Stimulated activated CD4-positive, alpha-beta T cell treated with anti-CD3 and anti-CD28 coated beads, Interleukin-2, amount 100 ng/mL, for 48 hours (primary cell): ENCODE measurements around the gene CMTM8.
"Not testable (repeated sequence)": the region's sequence is repeated elsewhere in the genome, so short reads cannot be mapped to it uniquely, and the experiment has no call there.

ENCODE experiments used
- DNase-seq, 2 donors: peaks; one replicate each; pipeline ENCODE4 v3.0.0-alpha.2; 2020

CMTM8 gene, protein sequence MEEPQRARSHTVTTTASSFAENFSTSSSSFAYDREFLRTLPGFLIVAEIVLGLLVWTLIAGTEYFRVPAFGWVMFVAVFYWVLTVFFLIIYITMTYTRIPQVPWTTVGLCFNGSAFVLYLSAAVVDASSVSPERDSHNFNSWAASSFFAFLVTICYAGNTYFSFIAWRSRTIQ

DNA sequence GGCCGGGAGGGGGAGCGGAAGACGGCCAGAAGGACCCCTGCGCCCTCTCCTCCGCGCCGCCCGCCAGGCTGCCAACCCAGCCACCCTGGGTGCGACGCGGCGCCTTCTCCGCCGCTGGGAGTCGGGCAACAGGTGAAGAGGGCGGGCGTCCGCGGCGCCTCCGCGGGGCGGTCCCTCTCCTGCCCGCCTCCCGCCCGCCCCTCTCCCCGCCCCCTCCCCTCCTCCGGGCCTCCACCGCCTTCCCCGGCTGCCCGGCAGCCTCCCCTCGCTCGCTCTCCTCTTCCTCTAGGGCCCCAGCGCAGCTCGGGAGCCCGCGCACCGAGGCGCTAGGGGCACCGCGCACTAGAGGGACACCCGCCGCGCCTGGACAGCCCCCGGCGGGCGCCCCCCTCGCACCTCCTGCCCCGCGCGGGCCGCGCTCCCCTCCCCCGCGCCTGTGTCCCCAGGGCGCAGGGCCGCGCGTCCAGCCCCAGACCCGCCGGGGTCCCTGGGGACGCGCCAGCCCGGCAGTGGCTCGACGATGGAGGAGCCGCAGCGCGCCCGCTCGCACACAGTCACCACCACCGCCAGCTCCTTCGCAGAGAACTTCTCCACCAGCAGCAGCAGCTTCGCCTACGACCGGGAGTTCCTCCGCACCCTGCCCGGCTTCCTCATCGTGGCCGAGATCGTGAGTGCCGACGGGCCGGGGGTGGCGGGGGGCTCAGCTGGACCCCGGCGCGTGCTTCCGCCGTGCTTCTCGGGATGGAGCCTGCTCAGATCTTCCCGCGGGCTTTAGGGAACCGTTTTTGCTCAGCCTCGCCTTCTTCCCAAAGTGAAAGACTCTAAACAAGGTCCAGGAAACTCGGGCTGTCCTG, at the start of gene CMTM8:
Gene CMTM8 (plus strand): TSS at position 228 of the 854 bp plus-strand sequence. CDS start 293 bp downstream, at position 521.
- DNase-seq, result peak; percentile 46 to 56

DNA sequence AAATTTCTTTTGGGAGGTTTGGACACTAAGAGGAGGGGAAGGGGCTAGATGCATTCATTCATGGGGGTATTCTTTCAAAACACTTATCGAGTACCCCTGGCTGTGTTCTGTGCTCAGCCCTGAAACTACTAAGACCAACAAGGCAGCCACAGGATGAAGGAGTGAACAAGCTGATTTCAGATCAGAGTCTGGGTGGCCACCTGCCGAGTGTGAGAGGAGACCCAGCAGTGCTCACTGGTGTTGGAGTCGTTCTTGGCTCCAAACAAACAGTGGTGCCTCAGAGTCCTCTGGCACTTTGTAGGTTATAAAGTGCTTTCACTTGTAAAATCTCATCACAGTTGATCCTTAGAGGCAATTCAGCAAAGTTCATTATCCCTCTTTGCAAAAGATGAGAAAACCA, 48.8 kb upstream of the CMTM8 start:
- DNase-seq, result no peak

DNA sequence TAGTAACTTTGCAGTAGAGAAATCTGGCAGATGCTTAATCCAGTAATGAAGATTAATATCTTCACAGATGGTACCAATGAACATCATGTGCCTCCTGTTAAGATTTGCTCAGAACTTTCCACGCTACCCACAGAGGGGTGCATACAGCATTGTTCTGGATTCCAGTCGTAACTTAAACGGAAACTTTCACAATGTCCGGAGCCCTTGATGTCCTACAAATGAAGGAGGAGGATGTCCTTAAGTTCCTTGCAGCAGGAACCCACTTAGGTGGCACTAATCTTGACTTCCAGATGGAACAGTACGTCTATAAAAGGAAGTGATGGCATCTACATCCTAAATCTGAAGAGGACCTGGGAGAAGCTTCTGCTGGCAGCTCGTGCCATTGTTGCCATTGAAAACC, 47.9 kb upstream of the CMTM8 start:
- DNase-seq, result not testable (repeated sequence)

DNA sequence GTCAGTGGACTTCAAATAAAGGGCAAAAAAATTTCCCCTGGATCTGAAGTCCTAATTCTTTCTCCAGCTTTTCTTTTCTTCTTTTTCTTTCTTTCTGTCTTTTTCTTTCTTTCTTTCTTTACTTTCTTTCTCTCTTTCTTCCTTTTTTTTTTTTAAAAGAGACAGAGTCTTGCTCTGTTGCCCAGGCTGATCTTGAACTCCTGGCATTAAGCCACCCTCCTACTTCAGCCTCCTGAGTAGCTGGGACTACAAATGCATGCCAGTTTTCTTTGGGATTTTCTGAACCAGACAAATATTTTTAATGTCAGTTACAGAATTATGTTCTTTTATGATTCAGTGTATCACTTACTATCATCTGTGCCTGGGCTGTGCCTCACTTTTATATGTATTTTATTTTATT, 45.4 kb upstream of the CMTM8 start:
- no peak for DNase-seq

DNA sequence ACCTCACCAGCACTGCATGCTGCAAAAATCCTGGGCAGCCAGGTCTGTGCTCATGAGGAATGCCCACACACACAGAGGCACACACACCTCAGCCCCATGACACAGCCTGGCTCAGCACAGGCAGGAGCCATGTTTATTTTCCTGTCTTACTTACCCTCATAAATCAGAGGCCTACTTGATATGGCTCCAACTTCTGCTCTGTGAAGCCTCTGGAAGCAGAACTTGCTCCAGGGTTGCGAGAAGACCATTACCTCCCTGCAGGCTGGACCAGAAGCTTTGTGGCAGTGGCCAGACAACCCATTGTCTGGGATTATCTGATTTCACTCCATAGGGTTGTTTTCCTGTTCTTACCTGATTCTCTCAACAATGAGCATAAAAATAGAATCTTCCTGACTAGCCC, 43.8 kb upstream of the CMTM8 start:
- no peak for DNase-seq

DNA sequence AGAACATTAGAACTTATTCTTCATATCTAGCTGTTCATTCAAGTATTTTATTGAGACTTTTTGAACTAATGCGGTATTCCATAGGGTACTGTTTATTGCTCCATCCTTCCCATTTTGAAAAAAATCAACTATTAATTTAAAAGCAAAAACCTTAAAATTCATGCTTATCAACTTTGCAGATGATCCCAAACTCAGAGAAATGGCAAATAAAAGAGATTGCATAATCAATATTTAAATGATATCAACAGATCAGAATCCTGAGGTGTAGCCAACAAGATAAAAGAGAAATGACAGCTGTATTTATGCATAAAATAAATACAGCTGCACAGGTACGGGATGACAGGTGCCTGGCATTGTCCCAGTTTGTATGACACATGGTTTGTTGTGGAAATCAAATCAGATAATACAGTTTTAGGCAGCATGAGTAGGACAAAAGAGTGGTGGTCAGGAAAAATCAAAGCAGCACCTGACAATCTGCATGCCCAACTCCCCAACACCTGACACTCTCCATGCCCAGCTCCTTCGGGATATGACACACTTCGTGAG, 42.4 kb upstream of the CMTM8 start:
- no peak for DNase-seq

DNA sequence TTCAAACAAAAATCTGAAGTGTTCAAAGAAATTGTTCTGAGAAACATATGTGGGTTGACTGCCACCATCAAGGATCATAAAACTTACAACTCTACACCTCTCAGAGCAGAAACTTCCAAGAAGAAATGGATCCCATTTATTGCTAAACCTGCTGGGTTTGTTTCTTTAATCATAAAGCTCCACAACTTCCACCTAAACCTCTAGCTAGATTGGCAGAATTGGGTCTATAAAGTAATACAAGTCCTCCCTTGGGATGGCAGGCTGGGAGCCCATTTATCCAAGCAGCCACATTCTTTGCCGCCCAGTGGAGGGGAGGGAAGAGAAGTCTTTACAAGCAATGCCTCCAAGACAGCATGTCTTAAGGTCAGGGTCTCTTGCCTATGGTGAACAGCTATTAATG, 40.5 kb upstream of the CMTM8 start:
- no peak for DNase-seq

DNA sequence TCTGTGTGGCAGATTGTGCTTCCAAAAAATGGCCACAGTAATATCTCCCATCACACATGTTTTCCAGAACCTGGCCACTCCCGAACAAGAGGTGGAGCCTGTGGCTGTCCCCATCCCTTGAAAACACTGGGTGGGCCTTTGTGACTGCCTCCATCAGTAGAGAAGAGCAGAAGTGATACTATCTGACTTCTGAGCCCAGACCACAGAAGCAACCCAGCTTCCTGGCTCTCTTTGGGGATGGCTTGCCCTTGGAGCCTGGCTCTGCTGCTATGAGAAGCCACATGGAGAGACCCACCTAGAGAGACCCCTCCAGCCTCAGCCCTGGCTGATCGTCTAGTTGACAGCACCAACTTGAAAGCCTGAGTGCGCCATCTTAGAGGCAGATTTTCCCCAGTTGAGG, 39.8 kb upstream of the CMTM8 start:
- DNase-seq, result no peak

DNA sequence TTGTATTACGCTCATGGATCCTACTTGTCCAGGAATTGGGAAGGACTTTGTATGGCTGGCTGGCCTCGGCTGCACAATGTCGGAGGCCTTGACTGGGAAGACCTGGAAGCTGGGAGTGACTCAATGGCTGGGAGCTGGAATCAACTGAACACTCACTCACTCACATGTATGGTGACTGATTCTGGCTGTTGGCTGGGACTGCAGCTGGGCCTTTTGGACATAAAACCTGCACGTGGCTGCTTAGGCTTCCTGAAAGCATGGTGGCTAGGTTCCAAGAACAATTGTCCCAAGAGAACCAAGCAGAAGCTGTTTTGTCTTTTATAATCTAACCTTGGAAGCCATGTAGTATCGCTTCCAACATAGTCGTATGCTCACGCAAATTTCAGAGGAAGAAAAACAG, 38.0 kb upstream of the CMTM8 start:
- DNase-seq, result no peak

DNA sequence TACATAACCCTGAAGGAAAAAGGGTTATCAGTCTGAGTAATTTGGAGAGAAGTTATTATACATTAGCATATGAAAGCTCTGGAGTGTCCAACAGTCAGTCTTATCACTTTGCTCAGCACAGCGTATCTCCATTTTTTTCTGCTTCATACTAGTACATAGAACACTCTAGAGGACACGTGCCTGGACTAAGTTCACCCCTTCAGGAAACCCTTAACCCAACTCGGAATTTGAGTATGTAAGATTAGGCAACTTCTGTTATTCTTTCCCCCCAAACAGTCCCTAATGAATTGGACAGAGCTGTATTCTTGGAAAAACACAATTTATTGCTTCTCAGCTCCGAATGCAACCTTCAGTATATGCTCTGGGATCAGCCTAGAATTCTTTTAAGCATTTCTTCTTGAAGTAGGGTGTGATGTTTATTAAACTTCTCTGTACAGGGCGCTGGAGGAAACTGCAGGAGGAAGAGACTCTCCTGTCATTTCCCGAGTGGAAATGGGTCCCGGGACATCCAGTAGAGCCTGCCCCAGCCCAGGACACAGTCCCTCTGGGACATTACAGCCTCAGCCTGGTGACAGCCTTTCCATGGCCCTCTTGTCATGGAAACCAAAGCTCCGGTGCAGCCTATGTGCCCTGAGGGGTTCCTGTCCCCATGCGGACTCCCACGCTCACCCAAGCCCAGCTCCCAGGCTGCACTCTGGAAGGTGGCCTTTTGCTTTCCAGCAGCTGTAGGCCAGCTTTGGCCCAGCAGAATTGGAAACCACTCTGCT, 37.3 kb upstream of the CMTM8 start:
- DNase-seq, result no peak

DNA sequence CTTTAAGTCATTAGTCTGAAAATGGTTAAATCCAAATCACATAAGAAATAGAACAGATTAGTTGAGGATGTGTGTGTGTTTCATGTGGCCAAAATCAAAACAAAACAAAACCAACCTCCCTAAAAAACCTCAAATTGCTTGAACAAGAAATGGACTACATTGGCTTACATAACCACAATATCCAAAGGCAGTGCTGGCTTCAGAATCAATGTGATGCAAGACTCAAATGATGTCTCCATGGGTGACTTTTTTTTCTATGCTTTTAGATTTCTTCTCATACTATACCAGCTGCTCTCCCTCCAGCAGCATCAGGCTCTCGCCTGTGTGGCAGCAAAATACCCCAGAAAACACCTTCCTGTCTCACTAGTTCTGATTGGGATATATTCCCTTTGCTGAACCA, 36.0 kb upstream of the CMTM8 start:
- DNase-seq, result no peak

DNA sequence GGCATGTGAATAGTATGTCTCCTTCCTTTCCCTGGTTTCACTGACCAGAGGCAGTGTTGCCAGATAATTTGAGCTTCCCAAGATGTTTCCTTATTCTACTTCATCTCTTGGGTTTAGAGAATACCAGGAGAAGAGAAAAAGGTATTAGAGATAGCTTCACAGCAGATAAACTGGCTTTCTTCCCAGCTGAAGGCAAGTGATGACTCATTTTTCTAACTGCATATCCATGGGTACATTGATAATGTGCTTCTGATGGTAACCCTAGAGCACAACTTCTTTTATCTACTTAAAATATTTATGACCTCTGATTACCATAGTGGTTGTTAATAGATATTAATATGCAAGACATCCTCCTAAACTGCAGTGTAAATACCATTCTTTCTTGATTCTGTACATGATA, 34.6 kb upstream of the CMTM8 start:
- no peak for DNase-seq

DNA sequence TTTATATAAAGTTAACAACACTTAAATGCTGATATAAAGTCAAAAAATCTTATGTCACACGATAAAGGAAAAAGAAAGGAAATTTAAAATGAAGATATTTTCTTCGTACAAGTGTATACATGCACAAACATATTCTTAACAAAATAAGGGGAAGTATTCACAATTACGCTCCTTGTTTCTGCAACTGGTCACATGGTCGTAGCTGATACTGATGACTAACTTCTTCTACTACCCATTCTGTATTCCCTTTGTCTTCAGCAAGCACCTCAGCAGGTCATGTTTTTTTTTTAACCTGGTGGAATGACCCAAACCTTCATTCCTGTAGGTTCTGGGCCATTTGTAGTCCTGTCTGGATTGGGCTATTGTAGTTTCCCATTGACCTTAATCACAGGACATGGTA, 30.0 kb upstream of the CMTM8 start:
- DNase-seq, result no peak

DNA sequence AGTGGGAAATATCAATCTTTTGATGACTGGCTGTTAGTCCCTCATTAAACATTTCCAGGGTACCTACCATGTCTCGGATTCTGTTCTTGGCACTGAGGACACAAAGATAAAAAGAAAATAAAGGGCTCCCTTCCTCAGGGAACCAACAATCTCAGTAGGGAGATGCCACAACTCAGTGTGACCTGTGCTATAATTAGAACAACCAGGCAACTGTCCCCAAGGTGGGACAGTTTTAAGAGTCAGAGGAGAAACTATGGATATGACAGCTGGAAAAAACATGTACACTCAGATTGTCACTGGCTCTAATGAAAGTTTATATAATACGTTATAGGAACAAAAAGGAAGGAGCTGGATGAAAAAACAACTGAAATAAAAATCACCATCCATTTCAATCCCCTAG, 23.3 kb upstream of the CMTM8 start:
- no peak for DNase-seq

DNA sequence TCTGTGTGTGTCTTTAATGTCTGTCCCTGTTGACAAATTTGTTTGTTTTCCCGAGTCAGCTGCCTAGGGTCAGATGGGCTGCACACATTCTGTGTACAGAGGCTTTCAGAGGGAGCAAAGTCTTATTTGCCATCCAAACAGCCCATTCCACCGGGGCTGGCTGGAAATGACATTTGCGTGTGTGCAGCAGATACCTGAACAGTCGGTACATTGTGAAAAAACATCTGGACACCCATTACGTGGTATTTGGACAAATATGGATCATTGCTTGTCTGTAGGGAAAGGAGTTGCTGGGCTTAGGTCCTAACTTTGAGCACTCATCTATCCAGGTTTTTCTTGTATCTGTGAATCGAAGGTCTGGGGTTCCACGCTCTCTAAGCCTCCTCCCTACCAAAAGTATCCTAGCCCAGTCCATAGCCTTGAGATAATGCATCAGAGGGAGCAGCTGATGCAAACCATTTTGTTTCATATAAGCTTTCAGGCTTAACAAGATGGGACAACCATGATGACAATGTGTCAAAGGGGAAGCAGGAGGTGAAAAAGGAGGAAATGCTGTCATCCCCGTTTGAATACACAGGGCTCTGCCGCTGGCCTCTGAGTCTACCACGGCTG, 22.2 kb upstream of the CMTM8 start:
- no peak for DNase-seq

DNA sequence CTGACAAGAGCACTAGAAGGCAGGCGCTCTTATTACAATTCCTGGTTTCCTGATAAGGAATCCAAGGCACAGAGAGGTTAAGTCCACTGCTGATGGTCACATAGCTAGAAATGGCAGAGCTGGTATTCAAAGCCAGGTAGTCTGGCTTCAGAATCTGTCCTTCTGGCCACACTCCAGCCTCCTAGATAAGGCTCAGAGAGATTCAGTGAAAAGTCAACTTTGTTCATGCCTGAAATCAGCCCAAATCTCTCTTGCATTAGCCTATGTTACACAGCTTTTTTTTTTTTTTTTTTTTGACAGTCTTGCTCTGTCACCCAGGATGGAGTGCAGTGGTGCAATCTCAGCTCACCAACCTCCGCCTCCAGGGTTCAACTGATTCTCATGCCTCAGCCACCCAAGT, 21.1 kb upstream of the CMTM8 start:
- DNase-seq, result no peak

DNA sequence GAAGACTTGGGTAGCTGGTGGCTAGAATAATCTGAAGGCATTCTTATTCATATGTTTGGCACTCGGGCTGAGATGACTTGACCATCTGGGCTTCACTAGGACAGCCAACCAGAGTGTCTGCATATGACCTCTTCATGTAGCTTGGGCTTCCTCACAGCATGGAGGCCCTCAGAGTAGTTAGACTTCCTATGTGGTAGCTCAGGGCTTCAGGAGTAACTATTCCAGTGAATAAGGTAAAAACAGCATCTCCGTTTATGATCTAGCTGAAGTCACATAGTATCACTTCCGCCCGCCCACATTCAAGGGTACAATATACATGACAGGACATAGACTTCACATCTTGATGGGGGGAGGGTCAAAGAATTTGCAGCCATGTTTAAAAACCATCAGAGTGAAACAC, 18.9 kb upstream of the CMTM8 start:
- DNase-seq, result no peak

DNA sequence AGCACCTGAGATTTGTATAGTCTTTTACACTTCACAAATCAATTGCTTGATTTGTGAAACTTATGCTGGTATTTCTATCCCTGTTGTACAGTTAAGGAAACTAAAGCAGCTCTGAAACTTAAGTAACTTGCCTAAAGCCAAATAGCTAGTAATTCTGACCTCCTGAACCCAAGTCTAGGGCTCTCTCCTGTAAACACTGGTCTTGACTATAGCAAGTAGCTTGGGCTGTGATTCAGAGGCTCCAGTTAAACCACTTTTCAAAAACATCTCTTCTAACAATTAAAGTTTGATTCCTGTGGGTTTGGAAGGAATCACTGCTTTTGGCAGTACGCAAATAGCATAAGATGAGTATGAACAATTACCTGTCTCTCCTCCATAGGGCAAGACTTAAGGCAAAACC, 18.5 kb upstream of the CMTM8 start:
- DNase-seq, result no peak

DNA sequence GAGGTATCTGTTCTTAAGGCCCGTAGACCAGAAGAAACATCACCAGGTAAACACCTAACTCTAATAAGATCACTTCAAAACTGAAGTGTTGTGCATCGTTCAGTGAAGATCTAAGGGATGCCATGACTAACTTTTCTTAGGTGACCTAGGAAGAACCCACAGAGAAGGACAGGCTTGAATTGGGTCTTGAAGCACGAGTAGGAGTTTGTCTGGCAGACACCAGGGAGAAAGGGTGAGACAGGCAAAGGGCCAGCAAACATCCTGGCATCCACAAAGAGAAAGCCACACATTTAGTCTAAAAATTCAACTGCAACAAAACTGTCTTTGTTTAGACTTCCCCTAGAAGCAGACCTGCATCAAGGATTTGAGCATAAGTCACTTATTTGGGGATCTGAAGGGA, 15.5 kb upstream of the CMTM8 start:
- no peak for DNase-seq

DNA sequence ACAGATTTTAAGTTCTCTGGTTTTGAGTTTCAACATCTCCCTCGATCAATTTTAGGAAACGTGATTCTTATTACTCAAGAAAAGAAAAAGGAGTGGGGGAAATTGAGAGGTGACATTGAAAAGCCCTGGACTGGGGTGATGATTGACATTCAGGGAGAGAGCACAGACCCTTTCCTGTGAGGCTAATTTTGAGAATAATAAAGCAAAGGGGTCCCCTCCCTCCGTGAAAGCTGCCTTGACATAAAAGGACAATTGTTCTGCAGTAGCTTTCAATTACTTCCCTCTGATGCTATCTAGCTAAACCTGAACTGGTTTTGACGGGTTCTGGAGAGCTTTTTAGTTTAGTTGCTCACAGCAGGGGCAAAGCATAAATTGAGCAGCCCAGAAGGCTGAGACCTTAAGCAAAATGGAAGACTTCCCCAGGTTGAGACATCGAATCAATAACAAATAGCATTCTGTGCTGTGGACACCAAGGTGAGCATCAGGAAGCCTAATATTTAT, 14.4 kb upstream of the CMTM8 start:
- DNase-seq, result no peak

DNA sequence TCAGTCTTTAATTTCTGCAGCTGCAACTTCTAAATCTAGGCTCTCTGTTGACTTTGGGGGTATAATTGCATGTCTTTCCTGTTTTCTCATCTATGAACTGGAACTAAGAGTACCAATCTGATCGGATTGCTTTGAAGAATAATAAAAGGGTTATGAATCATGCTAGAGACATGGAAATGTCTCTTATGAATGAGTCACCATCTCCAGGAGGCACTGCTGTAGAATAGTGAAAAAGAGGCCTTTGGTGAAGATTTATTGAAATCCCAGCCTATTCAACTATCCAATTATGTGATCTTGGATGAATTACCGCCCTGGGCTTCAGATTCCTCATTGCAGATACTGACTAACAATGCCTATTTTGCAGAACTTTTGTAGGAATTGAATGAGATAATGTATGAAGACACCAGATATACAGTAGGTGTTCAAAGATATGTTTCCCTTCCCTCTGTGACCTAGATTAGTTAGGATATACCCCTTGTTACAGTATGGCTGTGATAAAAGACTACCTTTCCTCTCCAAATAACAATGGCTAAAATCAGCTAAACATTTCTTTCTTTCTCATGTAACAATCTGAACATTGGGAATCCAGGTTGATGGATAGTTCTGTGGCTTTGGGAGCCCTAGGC, 11.5 kb upstream of the CMTM8 start:
- DNase-seq, result no peak

DNA sequence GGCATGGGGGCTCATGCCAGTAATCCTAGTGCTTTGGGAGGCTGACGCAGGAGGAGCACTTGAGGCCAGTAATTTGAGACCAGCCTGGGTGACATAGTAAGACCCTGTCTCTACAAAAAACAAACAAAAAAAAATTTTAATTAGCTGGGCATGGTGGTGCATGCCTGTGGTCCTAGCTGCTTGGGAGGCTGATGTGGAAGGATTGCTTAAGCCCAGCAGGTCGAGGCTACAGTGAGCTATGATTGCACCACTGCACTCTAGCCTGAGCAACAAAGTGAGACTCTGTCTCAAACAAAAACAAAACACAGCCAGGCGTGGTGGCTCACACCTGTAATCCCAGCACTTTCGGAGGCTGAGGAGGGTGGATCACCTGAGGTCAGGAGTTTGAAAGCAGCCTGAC, 9.7 kb upstream of the CMTM8 start:
- not testable (repeated sequence) for DNase-seq

DNA sequence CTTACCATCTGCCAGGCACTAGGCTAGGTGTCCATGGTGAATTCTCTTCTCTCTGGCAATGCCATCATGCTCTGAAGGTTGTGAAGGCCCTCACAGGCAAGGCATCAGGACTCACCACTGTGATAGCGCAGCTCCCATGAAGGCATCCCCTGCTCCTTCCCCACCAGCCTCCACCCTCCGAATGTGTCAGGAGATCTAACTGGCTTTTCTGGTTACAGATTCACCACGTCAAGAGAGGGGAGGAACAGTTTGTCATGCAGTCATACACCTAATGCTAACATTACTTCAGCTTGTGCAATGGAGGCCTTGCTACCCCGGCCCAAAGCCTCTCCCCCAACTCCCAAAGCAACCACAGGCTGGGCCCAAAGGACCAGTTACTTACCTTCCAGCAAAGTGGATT, 8.9 kb upstream of the CMTM8 start:
- DNase-seq, result no peak
